PC-9 (cell line): ENCODE measurements around the gene CERKL.

ENCODE experiments used
- EZH2 ChIP-seq: fragments of 200-600 bp; sonication (generic); IDR thresholded peaks from 2 replicates; pipeline ENCODE4 v1.8.0; 2017; ENCODE audit warnings: antibody characterized with exemption, low read depth
- TF ChIP-seq, protein P1 (sequence below): fragments of 200-600 bp; sonication (generic); conservative IDR thresholded peaks from 2 replicates; pipeline ENCODE4 v1.6.1; 2017; ENCODE audit warnings: mixed run types, antibody characterized with exemption, mild to moderate bottlenecking, moderate library complexity

DNA sequence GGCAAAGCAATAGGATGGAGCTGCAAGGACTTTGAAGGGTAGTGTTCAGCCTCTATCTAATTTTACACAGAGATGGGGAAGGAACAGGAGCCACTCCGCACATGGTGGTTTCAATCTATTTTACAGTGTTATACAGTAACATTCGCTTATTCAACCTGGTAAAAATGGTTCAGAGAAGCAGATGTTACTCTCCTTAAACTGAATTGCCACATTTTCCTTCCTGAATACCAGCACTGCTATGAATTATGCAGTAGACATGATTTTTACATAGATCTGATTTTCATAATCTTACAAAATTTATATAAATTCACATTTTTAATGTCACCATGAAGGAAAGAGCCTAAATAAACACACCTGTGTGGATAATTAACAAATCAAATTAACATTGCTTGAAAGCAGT is 114.7 kb downstream of the CERKL start:
- TF ChIP-seq, protein P1, sequence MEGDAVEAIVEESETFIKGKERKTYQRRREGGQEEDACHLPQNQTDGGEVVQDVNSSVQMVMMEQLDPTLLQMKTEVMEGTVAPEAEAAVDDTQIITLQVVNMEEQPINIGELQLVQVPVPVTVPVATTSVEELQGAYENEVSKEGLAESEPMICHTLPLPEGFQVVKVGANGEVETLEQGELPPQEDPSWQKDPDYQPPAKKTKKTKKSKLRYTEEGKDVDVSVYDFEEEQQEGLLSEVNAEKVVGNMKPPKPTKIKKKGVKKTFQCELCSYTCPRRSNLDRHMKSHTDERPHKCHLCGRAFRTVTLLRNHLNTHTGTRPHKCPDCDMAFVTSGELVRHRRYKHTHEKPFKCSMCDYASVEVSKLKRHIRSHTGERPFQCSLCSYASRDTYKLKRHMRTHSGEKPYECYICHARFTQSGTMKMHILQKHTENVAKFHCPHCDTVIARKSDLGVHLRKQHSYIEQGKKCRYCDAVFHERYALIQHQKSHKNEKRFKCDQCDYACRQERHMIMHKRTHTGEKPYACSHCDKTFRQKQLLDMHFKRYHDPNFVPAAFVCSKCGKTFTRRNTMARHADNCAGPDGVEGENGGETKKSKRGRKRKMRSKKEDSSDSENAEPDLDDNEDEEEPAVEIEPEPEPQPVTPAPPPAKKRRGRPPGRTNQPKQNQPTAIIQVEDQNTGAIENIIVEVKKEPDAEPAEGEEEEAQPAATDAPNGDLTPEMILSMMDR, result no peak
- no peak for TF ChIP-seq EZH2
